DND-41 (cell line): ENCODE results near the gene TMEM125.

Source experiments
- ATAC-seq: fragments of 200-7000 bp; cut with Tn5 transposase; 3 replicates; pipeline ENCODE4 v1.9.1; 2021; ENCODE audit warnings: low read depth; ENCODE audit not compliant: insufficient read depth
- DNase-seq: peaks from one replicate; pipeline ENCODE4 v3.0.0-alpha.2; 2020
- H2AFZ ChIP-seq: 2 replicates; pipeline ENCODE4 v1.6.0; 2012; ENCODE audit warnings: low read depth, low read length
- H3K27ac ChIP-seq: 2 replicates; pipeline ENCODE4 v1.5.1; 2012; ENCODE audit warnings: low read length, inconsistent platforms
- H3K27me3 ChIP-seq: fragments of 200-600 bp; sonication (generic); 2 replicates; pipeline ENCODE4 v1.6.0; 2012; ENCODE audit warnings: low read length, mild to moderate bottlenecking, inconsistent platforms; ENCODE audit not compliant: insufficient read depth, poor library complexity
- H3K36me3 ChIP-seq: 2 replicates; pipeline ENCODE4 v1.5.1; 2012; ENCODE audit warnings: low read length, inconsistent platforms; ENCODE audit not compliant: insufficient read depth
- H3K4me1 ChIP-seq: 2 replicates; pipeline ENCODE4 v1.5.1; 2012; ENCODE audit warnings: mild to moderate bottlenecking, low read length; ENCODE audit not compliant: insufficient read depth
- H3K4me2 ChIP-seq: 2 replicates; pipeline ENCODE4 v1.6.0; 2012; ENCODE audit warnings: mild to moderate bottlenecking, moderate library complexity, low read length, inconsistent platforms; ENCODE audit not compliant: insufficient read depth
- H3K4me3 ChIP-seq, 2 experiments: fragments of 200-600 bp in 1 of 2; shearing (Covaris generic) in 1 of 2; 2 replicates each; pipeline ENCODE4 v1.5.1; 2012 to 2016; ENCODE audit warnings: inconsistent platforms in 2 of 2, low read length in 2 of 2, mild to moderate bottlenecking in 2 of 2, low read depth in 1 of 2, moderate library complexity in 1 of 2
- H3K79me2 ChIP-seq: 2 replicates; pipeline ENCODE4 v1.6.0; 2012; ENCODE audit warnings: low read length, inconsistent platforms; ENCODE audit not compliant: insufficient read depth
- H3K9ac ChIP-seq: 2 replicates; pipeline ENCODE4 v1.6.0; 2012; ENCODE audit warnings: low read depth, mild to moderate bottlenecking, inconsistent platforms, low read length, moderate library complexity
- H3K9me3 ChIP-seq: 2 replicates; pipeline ENCODE4 v1.5.1; 2012; ENCODE audit warnings: low read length, moderate library complexity, mild to moderate bottlenecking, inconsistent platforms; ENCODE audit not compliant: insufficient read depth, severe bottlenecking
- H4K20me1 ChIP-seq: 2 replicates; pipeline ENCODE4 v1.6.0; 2012; ENCODE audit warnings: low read length; ENCODE audit not compliant: insufficient read depth
- CTCF ChIP-seq: IDR thresholded peaks from 2 replicates; pipeline ENCODE4 v1.5.1; 2012; ENCODE audit warnings: borderline replicate concordance, low read length, moderate library complexity, mild to moderate bottlenecking; ENCODE audit not compliant: poor library complexity, severe bottlenecking; ENCODE audit errors: extremely low read depth
- EZH2 ChIP-seq: IDR thresholded peaks from 3 replicates; pipeline ENCODE4 v1.6.1; 2012; ENCODE audit warnings: borderline replicate concordance, low read depth, mild to moderate bottlenecking, moderate library complexity, low read length, inconsistent platforms; ENCODE audit not compliant: severe bottlenecking

The TMEM125 gene

DNA sequence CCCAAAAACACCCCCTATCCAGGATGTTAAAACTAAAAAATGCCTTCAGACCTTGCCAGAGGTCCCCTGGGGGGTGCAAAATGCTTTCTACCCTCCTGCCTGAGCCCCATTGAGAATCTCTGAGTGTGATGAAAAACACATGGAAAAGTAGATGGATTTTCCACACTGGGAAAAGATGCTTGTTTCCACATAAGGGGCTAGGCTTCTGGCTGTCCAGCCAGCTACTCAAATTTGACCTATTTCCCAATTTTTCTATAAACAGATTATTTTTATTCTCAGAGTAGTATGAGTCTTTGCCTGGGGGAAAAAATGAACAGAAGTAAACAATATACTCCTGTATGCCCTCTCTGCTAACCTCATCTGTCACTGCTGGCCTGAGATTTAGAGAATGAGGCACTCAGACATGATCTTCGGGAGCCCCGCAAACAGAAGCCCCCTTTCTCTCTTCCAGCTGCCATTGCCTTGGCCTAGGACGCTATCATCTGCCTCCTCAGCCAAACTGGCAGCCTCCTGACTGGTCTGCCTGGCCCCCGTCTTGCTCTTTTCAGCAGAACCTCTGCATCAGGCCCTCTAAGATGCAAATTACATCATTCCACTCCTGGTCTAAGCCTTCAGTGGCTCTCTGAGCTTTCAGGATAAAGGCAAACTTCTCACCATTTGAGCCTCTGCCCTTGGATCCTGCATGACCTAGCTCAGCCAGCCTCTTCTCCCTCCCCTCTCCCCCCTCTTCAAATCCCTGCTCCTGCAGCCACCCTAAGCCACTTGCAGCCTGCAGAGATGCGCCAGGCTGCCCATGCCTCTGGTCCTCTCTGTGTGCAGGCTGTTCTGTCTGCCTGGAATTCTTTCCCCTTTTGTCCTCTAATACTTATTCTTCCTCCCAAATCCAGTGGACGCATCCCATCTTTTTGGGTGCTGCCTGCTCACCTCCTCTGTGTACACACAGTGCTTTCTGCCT lies 39.7 kb upstream of the TMEM125 start:
- H3K27me3 ChIP-seq: peaks cover 7% of the 10 kb centered on the region
- ATAC-seq: no peak
- H3K79me2 ChIP-seq: no peaks in the 10 kb centered on the region
- H3K4me2 ChIP-seq: no peak overlapping the region
- no peak overlapping the region for H3K9ac ChIP-seq
- no peak for DNase-seq
- no peak overlapping the region for H2AFZ ChIP-seq
- no peak overlapping the region for H3K27ac ChIP-seq
- no peaks in the 10 kb centered on the region; the same call in 1 of the 2 replicates for H4K20me1 ChIP-seq
- no peaks in the 10 kb centered on the region for H3K36me3 ChIP-seq
- no peak overlapping the region for H3K4me3 ChIP-seq
- no peaks in the 10 kb centered on the region for H3K9me3 ChIP-seq
- H3K4me1 ChIP-seq: no peaks in the 10 kb centered on the region
- TF ChIP-seq EZH2 (no peak), CTCF (no peak)

DNA sequence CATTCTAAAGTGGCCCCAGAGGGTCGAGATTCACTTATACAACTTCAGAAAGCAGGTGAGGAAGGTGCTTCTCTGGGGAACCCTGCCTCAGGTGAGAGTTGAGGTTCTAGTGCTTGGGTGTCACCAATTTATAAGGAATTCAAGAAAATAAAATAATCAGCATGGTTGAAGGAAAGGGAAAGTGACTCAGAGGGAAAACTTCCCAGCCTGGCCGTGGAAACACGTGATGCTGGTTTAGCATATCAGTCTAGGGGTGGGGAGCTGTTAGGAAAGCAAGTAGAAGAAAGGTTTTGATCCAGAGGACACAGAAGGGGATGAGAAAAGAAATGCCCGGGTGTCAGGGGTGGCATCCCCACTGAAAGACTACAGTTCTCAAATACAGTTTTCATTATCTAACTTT lies 37.7 kb upstream of the TMEM125 start:
- Histone ChIP-seq H3K9ac (no peak overlapping the region), H4K20me1 (no peaks in the 10 kb centered on the region; the same call in 1 of the 2 replicates), H3K4me3 (no peak overlapping the region), H3K4me1 (no peaks in the 10 kb centered on the region), H3K79me2 (no peaks in the 10 kb centered on the region), H2AFZ (no peak overlapping the region), H3K36me3 (no peaks in the 10 kb centered on the region), H3K27ac (no peak overlapping the region), H3K9me3 (no peaks in the 10 kb centered on the region), H3K27me3 (peaks cover 12% of the 10 kb centered on the region), H3K4me2 (no peak overlapping the region)
- ATAC-seq (no peak), DNase-seq (no peak)
- TF ChIP-seq EZH2 (no peak), CTCF (no peak)

DNA sequence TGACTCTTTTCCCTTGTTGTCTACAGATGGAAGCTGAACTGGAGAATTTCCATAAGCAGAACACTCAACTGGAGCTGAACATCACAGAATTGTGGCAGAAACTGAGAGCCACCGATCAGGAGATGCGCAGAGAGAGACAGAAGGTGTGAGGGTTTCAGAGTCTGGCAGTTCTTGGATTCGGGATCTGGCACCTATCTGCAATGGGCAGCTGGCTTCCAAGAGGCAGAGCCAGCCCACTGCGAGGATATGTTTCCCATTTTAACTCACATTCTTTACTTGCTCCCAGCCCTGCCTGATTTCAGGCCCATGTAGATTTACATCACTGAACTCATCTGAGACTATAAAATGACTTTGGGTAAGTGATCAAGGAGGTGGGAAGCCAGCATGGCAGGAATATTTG lies 37.3 kb upstream of the TMEM125 start:
- H3K79me2 ChIP-seq: no peaks in the 10 kb centered on the region
- ATAC-seq: no peak
- no peak overlapping the region for H3K4me3 ChIP-seq
- H3K9me3 ChIP-seq: no peaks in the 10 kb centered on the region
- H2AFZ ChIP-seq: no peak overlapping the region
- H3K27ac ChIP-seq: no peak overlapping the region
- TF ChIP-seq EZH2: no peak
- no peak for TF ChIP-seq CTCF
- peaks cover 12% of the 10 kb centered on the region for H3K27me3 ChIP-seq
- no peak overlapping the region for H3K4me2 ChIP-seq
- H4K20me1 ChIP-seq: no peaks in the 10 kb centered on the region; the same call in 1 of the 2 replicates
- no peaks in the 10 kb centered on the region for H3K4me1 ChIP-seq
- no peak overlapping the region for H3K9ac ChIP-seq
- no peak for DNase-seq
- H3K36me3 ChIP-seq: no peaks in the 10 kb centered on the region
